ENCODE measurements around the gene KLF1.

The KLF1 gene

DNA sequence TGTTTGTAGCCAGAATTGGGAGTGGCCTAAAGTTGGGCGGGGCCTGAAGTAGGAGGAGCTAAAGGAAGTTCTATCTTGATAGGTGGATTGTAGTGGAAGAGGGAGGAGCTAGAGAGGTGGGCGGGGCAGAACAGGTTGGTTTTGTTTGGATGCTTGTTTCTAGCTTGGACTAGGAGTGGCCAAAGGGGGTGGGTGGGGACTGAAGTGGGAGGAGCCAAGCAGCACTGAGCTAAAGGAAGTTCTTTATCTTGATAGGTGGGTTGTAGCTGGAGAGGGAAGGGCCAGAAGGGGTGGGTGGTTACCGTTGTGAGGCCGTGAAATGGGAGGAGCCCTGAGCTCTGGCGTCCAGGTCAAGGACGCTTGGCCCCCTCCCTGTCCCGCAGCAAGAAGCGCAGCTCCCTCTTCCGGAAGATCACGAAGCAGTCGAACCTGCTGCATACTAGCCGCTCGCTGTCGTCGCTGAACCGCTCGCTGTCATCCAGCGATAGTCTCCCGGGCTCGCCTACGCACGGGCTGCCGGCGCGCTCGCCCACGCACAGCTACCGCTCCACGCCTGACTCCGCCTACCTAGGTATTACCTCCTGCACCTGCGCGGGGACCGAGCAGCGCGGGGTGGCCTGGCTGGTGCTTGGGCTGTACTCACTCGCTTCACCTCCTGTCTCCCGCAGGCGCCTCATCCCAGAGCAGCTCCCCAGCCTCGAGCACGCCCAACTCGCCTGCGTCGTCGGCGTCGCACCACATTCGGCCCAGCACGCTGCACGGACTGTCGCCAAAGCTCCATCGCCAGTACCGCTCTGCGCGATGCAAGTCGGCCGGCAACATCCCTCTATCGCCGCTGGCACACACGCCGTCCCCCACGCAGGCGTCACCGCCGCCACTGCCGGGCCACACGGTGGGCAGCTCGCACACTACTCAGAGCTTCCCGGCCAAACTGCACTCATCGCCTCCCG is 13.8 kb downstream of the KLF1 start:
- Histone ChIP-seq H3K79me2 (ENCODE audit: insufficient read depth, low read depth) (no peaks in the 10 kb centered on the region), H4K20me1 (ENCODE audit: insufficient read depth) (no peaks in the 10 kb centered on the region)

DNA sequence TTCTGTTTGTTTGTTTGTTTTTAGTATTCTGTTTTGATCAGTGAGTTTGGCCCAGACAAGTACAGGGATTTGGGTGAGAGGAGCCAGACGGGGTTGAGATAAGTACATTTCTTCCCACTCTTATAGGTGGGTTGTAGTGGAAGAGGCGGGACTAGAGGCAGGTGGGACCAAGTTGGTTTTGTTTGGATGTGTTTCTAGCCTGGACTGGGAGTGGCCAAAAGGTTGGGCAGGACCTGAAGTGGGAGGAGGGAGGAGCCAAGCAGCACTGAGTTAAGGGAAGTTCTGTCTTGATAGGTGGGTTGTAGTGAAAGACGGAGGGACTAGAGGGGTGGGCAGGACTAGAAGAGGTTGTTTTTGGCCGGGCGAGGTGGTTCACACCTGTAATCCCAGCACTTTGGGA is 14.7 kb downstream of the KLF1 start:
- Histone ChIP-seq H3K4me1 (ENCODE audit: low read depth, poor library complexity, severe bottlenecking) (peaks cover 6% of the 10 kb centered on the region), H3K27ac (no peak overlapping the region)

More for the DNA sequence above, 13.8 kb downstream of the KLF1 start:
- no peaks in the 10 kb centered on the region for H3K36me3 ChIP-seq (ENCODE audit: insufficient read depth)
- no peaks in the 10 kb centered on the region for H3K4me1 ChIP-seq (ENCODE audit: low read depth, poor library complexity, severe bottlenecking)
- H2AFZ ChIP-seq (ENCODE audit: low read depth): no peak overlapping the region
- H3K27ac ChIP-seq: no peak overlapping the region
- H3K4me3 ChIP-seq (IDR thresholded peaks at IDR 0.05; ENCODE audit: insufficient read depth, low read depth, low read length): no peak overlapping the region
- no peaks in the 10 kb centered on the region for H3K27me3 ChIP-seq (ENCODE audit: insufficient read depth, low read depth)
- TF ChIP-seq, protein P1, sequence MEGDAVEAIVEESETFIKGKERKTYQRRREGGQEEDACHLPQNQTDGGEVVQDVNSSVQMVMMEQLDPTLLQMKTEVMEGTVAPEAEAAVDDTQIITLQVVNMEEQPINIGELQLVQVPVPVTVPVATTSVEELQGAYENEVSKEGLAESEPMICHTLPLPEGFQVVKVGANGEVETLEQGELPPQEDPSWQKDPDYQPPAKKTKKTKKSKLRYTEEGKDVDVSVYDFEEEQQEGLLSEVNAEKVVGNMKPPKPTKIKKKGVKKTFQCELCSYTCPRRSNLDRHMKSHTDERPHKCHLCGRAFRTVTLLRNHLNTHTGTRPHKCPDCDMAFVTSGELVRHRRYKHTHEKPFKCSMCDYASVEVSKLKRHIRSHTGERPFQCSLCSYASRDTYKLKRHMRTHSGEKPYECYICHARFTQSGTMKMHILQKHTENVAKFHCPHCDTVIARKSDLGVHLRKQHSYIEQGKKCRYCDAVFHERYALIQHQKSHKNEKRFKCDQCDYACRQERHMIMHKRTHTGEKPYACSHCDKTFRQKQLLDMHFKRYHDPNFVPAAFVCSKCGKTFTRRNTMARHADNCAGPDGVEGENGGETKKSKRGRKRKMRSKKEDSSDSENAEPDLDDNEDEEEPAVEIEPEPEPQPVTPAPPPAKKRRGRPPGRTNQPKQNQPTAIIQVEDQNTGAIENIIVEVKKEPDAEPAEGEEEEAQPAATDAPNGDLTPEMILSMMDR (conservative IDR thresholded peaks at IDR 0.05; ENCODE audit: low read depth, low read length): no peak
- H3K4me2 ChIP-seq: no peak overlapping the region
- no peak overlapping the region for H3K9ac ChIP-seq

DNA sequence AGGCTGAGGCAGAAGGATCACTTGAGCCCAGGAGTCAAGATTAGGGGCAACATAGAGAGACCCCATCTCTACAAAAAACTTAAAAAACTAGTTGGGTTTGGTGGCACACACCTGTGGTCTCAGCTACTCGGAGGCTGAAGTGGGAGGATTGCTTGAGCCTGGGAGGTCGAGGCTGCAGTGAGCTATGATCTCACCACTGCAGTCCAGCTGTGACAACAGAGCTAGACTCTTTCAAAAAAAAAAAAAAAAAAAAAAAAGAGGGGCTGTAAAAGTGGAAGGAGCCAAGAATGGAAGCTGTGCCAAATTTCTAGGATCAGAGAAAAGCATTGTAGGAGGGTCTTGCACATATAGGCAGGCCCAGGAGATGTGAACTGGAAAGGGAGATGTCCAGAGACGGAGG is 15.3 kb downstream of the KLF1 start:
- H3K27ac ChIP-seq: no peak overlapping the region
- H3K4me2 ChIP-seq: no peak overlapping the region
- no peaks in the 10 kb centered on the region for H3K36me3 ChIP-seq (ENCODE audit: insufficient read depth)
- H3K4me3 ChIP-seq (IDR thresholded peaks at IDR 0.05; ENCODE audit: insufficient read depth, low read depth, low read length): no peak overlapping the region
- no peaks in the 10 kb centered on the region for H3K27me3 ChIP-seq (ENCODE audit: insufficient read depth, low read depth)
- no peak overlapping the region for H3K9ac ChIP-seq
- peaks cover 10% of the 10 kb centered on the region for H3K4me1 ChIP-seq (ENCODE audit: low read depth, poor library complexity, severe bottlenecking)
- no peaks in the 10 kb centered on the region for H4K20me1 ChIP-seq (ENCODE audit: insufficient read depth)
- H3K79me2 ChIP-seq (ENCODE audit: insufficient read depth, low read depth): no peaks in the 10 kb centered on the region
- no peak overlapping the region for H2AFZ ChIP-seq (ENCODE audit: low read depth)
- TF ChIP-seq, protein P1 (conservative IDR thresholded peaks at IDR 0.05; ENCODE audit: low read depth, low read length): no peak

More for the DNA sequence above, 14.7 kb downstream of the KLF1 start:
- no peaks in the 10 kb centered on the region for H3K36me3 ChIP-seq (ENCODE audit: insufficient read depth)
- no peaks in the 10 kb centered on the region for H4K20me1 ChIP-seq (ENCODE audit: insufficient read depth)
- H3K9ac ChIP-seq: no peak overlapping the region
- no peaks in the 10 kb centered on the region for H3K79me2 ChIP-seq (ENCODE audit: insufficient read depth, low read depth)
- no peak overlapping the region for H2AFZ ChIP-seq (ENCODE audit: low read depth)
- no peak overlapping the region for H3K4me2 ChIP-seq
- H3K27me3 ChIP-seq (ENCODE audit: insufficient read depth, low read depth): no peaks in the 10 kb centered on the region
- H3K4me3 ChIP-seq (IDR thresholded peaks at IDR 0.05; ENCODE audit: insufficient read depth, low read depth, low read length): no peak overlapping the region
- TF ChIP-seq, protein P1 (conservative IDR thresholded peaks at IDR 0.05; ENCODE audit: low read depth, low read length): no peak

DNA sequence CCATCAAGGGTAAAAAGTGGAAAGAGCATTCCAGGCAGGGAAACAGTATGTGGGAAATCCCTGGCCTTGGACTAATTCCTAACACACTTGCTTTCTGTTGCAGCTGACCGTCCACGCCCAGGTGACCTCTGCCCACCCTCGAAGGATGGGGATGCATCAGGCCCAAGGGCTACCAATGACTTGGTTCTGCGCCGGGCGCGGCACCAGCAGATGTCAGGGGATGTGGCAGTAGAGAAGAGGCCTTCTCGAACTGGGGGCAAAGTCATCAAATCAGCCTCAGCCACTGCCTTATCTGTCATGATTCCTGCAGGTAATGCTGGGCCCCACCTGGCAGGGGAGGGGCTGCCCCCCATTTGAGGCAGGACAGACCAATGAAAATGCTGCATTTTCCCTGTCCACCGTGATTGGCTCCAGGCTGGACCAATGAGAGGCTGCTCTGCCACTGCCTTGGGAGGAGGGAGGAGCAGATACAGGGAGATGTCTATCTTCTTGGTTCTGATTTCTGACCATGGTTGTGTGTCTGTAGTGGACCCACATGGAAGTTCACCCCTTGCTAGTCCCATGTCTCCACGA is 18.4 kb downstream of the KLF1 start:
- Histone ChIP-seq H3K4me2 (no peak overlapping the region), H2AFZ (ENCODE audit: low read depth) (no peak overlapping the region), H3K4me3 (IDR thresholded peaks at IDR 0.05; ENCODE audit: insufficient read depth, low read depth, low read length) (no peak overlapping the region), H3K27ac (no peak overlapping the region), H3K79me2 (ENCODE audit: insufficient read depth, low read depth) (no peaks in the 10 kb centered on the region), H3K9ac (no peak overlapping the region), H3K36me3 (ENCODE audit: insufficient read depth) (no peaks in the 10 kb centered on the region), H4K20me1 (ENCODE audit: insufficient read depth) (no peaks in the 10 kb centered on the region), H3K27me3 (ENCODE audit: insufficient read depth, low read depth) (no peaks in the 10 kb centered on the region), H3K4me1 (ENCODE audit: low read depth, poor library complexity, severe bottlenecking) (peaks cover 10% of the 10 kb centered on the region)
- TF ChIP-seq, protein P1 (conservative IDR thresholded peaks at IDR 0.05; ENCODE audit: low read depth, low read length): no peak
